ENCODE data around the gene TPCN2.

- no peak for TF ChIP-seq CTCF (IDR thresholded peaks at IDR 0.05; ENCODE audit: insufficient read depth, low read length, poor library complexity, severe bottlenecking)
- TF ChIP-seq EZH2phosphoT487 (conservative IDR thresholded peaks at IDR 0.05; ENCODE audit: low read length): no peak
Observed at GRCh38 chr11:69093106-69093505, 44.4 kb downstream of the TPCN2 start.

All from SU-DHL-6 (cell line).